GM12878 (cell line): ENCODE data around the gene PIGS. TPM values are rescaled to one million over a fixed set of nuclear protein-coding genes. Genes with fewer than 3 reads are reported as not detected.
A peak's percentile ranks its signal among the peaks of the same experiment; 100 is the strongest.

Source experiments
- ATAC-seq: fragments of 200-7000 bp; cut with Tn5 transposase; 3 replicates; pipeline ENCODE4 v1.9.1; 2020; ENCODE audit warnings: mild to moderate bottlenecking, moderate library complexity
- BruUV-seq: library from RNA; stranded (reverse); fragments of 400-500 nt; replicated peaks from 2 replicates; lab custom pipeline; 2021; lab: Mats Ljungman, UMichigan
- CTCF ChIA-PET: fragments of 300-600 bp; sonication (Branson Sonifier 250); formaldehyde crosslinking; extraction: SDS; loops from one replicate; lab custom pipeline; 2021; ENCODE audit warnings: inconsistent platforms; lab: Yijun Ruan, JAX
- POLR2A ChIA-PET: fragments of 350-600 bp; formaldehyde crosslinking; extraction: SDS; loops from one replicate; lab custom pipeline; 2021; ENCODE audit warnings: inconsistent platforms; lab: Charles Lee
- RAD21 ChIA-PET: fragments of 300-600 bp; sonication (Branson Sonifier 250); formaldehyde crosslinking; loops from one replicate; lab custom pipeline; 2023; ENCODE audit warnings: antibody characterized with exemption; ENCODE audit not compliant: unreplicated experiment; lab: Charles Lee
- SMC1A ChIA-PET: fragments of 300-600 bp; sonication (Branson Sonifier 250); formaldehyde crosslinking; loops from one replicate; lab custom pipeline; 2023; ENCODE audit not compliant: unreplicated experiment, uncharacterized antibody; lab: Charles Lee
- DNase-seq: peaks from one replicate; pipeline ENCODE4 v3.0.0-alpha.2; 2011; ENCODE audit warnings: low read depth, low spot score
- FAIRE-seq: peaks from 3 replicates; lab custom pipeline; 2011; peaks lifted over from hg19 to GRCh38; lab: Jason Lieb, UNC
- H2AFZ ChIP-seq: 2 replicates; pipeline ENCODE4 v1.6.0; 2011; ENCODE audit warnings: low read depth, low read length, control low read depth; ENCODE audit not compliant: control insufficient read depth
- H3K27ac ChIP-seq: 2 replicates; pipeline ENCODE4 v1.5.1; 2011; ENCODE audit warnings: control low read depth; ENCODE audit not compliant: control insufficient read depth, insufficient read depth
- H3K27me3 ChIP-seq, 2 experiments: replicated peaks in 1 of 2; 2 replicates each; pipeline versions ENCODE4 v1.6.0 to v1.6.1; 2011; ENCODE audit warnings: low read length in 1 of 2; ENCODE audit not compliant: control insufficient read depth in 2 of 2, insufficient read depth in 2 of 2
- H3K36me3 ChIP-seq, 2 experiments: 2 replicates each; pipeline ENCODE4 v1.5.1; 2011; ENCODE audit warnings: low read length in 1 of 2; ENCODE audit not compliant: control insufficient read depth in 2 of 2, insufficient read depth in 2 of 2
- H3K4me1 ChIP-seq: 2 replicates; pipeline ENCODE4 v1.6.1; 2011; ENCODE audit warnings: mild to moderate bottlenecking, low read length, moderate library complexity, mixed read lengths; ENCODE audit not compliant: control insufficient read depth, insufficient read depth
- H3K4me2 ChIP-seq: 2 replicates; pipeline ENCODE4 v1.6.0; 2011; ENCODE audit warnings: control low read depth; ENCODE audit not compliant: control insufficient read depth, insufficient read depth
- H3K4me3 ChIP-seq: fragments of 200-600 bp; sonication (generic); 2 replicates; pipeline ENCODE4 v1.5.1; 2016
- H3K79me2 ChIP-seq: 2 replicates; pipeline ENCODE4 v1.6.0; 2011; ENCODE audit warnings: low read length; ENCODE audit not compliant: control insufficient read depth, insufficient read depth
- H3K9ac ChIP-seq: 2 replicates; pipeline ENCODE4 v1.8.0; 2011; ENCODE audit warnings: low read length, control low read depth, mixed read lengths; ENCODE audit not compliant: control insufficient read depth, insufficient read depth
- H3K9me3 ChIP-seq: replicated peaks from 3 replicates; pipeline ENCODE4 v1.5.1; 2011; ENCODE audit warnings: mild to moderate bottlenecking, low read length; ENCODE audit not compliant: control insufficient read depth, insufficient read depth
- H4K20me1 ChIP-seq: 2 replicates; pipeline ENCODE4 v1.6.0; 2011; ENCODE audit not compliant: control insufficient read depth, insufficient read depth
- BACH1 ChIP-seq: fragments of 450-650 bp; IDR thresholded peaks from 2 replicates; pipeline ENCODE4 v1.6.1; 2017; ENCODE audit warnings: mild to moderate bottlenecking, borderline replicate concordance
- CBFB ChIP-seq: IDR thresholded peaks from 2 replicates; pipeline ENCODE4 v1.6.1; 2016; ENCODE audit warnings: antibody characterized with exemption, low read depth
- EP300 ChIP-seq, 2 experiments: fragments of 150-350 bp in 1 of 2; IDR thresholded peaks; 2 replicates each; pipeline ENCODE4 v1.6.1; 2011 to 2012; ENCODE audit warnings: low read depth in 2 of 2, low read length in 2 of 2, borderline replicate concordance in 1 of 2, improper control_type of control experiment in 1 of 2, inconsistent platforms in 1 of 2; ENCODE audit not compliant: control insufficient read depth in 1 of 2
- GABPA ChIP-seq: IDR thresholded peaks from 2 replicates; pipeline ENCODE4 v1.6.1; 2014; ENCODE audit warnings: antibody characterized with exemption, low read depth, mild to moderate bottlenecking, inconsistent platforms
- KAT2A ChIP-seq: conservative IDR thresholded peaks from 2 replicates; pipeline ENCODE4 v1.6.1; 2011; ENCODE audit warnings: low read depth, low read length; ENCODE audit not compliant: control insufficient read depth
- NR2C2 ChIP-seq: IDR thresholded peaks from 2 replicates; pipeline ENCODE4 v1.6.1; 2011; ENCODE audit warnings: borderline replicate concordance, low read depth; ENCODE audit not compliant: control insufficient read depth, insufficient read length
- RAD21 ChIP-seq: IDR thresholded peaks from 2 replicates; pipeline ENCODE4 v1.6.1; 2011; ENCODE audit warnings: mild to moderate bottlenecking, low read depth, low read length, moderate library complexity; ENCODE audit not compliant: insufficient read depth
- RBBP5 ChIP-seq: fragments of 200-600 bp; sonication (generic); conservative IDR thresholded peaks from 2 replicates; pipeline ENCODE4 v1.6.1; 2016
- WGBS: methylation state at CpG from one replicate; pipeline ENCODE4 v1.1.6; 2016; ENCODE audit warnings: low lambda C conversion rate; ENCODE audit not compliant: insufficient replicate concordance, insufficient coverage; ENCODE audit errors: missing lambda C conversion rate; 5-methylcytosine and 5-hydroxymethylcytosine counted together
- in situ Hi-C: fragments of 300-500 bp; cut with MboI; formaldehyde crosslinking; loops from 9 replicates; pipeline ENCODE4 v1.14.3; 2018; ENCODE audit warnings: mixed read lengths
- intact Hi-C: fragments of 100-400 bp; cut with micrococcal nuclease; formaldehyde crosslinking; loops from one replicate; pipeline ENCODE4 v1.14.2; 2022; ENCODE audit not compliant: unreplicated experiment
- polyA plus RNA-seq, 11 experiments: library from polyadenylated mRNA; depleted of rRNA in 4 of 11; unstranded in 6 of 11; stranded (reverse) in 5 of 11; fragments of >200 nt; fragmentation: Nextera tagmentation in 4 of 11; fragmentation: Illumina TruSeq in 1 of 11; extraction: Ambion mirVana in 4 of 11; extraction: Trizol in 1 of 11; gene quantifications; 1 replicate in 1 of 11; 2 replicates in 10 of 11; pipeline versions ENCODE4 v1.2.1 to v1.2.3, GENCODE V29; 2011 to 2016; ENCODE audit warnings: inconsistent platforms in 2 of 11, missing spikeins in 2 of 11, low read depth in 1 of 11
- total RNA-seq, 4 experiments: library from RNA; depleted of rRNA in 3 of 4; stranded (reverse); fragments of >200 nt in 3 of 4; fragmentation: Illumina TruSeq in 1 of 4; extraction: Trizol in 1 of 4; gene quantifications; 2 replicates each; pipeline versions ENCODE4 v1.2.1 to v1.2.3, GENCODE V29; 2013 to 2021
- TF ChIP-seq, protein P1 (sequence below): fragments of 450-650 bp; IDR thresholded peaks from 2 replicates; pipeline ENCODE4 v1.6.1; 2014; ENCODE audit warnings: mild to moderate bottlenecking
- TF ChIP-seq, protein P2 (sequence below): IDR thresholded peaks from 2 replicates; pipeline ENCODE4 v1.6.1; 2012; ENCODE audit warnings: low read depth, low read length, improper control_type of control experiment

Gene PIGS
- total and polyA plus RNA-seq, 10 of the 15 experiments (the other 5 are each of a cell fraction or from before 2014, with no cell fraction given): 27.5 to 73.7 (median 50.7) TPM

DNA sequence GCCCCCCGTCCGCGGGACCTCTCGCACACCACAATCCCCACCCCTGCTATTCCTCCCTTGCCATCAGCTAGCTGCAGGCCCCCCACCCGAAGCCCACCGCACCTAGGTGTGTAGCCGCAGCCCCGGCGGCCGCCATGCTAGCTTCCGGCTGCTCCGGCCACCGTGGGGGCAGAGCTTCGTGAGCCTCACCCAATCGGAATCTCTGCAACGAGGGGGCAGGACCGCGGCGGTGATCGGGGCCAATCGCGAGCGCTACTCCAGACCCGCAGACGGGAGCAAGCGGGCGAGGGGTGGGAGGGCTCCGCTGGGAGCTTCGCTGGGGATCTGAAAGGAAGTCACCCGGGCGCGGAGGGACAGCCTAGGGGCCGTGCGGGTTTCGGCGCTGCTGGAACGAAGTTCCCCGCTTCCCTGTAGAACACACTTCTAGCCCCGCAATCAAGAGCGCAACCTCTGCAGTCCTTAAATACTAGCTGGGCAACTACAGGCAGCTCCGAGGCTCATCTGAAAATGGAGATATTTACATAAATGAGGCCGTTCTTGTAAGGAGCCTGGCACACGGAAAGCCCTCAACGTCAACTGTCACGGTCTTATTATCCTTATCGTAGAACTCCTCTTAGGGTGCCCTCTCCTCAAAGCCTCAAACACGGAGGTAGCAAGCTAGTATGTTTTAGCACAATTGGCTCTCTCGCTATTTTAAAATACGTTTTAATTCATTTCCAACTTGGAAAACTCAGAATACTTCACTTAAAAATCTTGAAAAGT lies at the start of gene PIGS (continued):
- TF ChIP-seq CBFB (no peak), RBBP5 (no peak), BACH1 (no peak), NR2C2 (no peak), KAT2A (no peak), EP300 (IDR thresholded peaks at IDR 0.05; ENCODE audit: borderline replicate concordance in 1 of 2, control insufficient read depth in 1 of 2, low read depth in 2 of 2, low read length in 2 of 2) (no peak), RAD21 (no peak), GABPA (peak; percentile 80; the same call in 1 of the 2 replicates)
- TF ChIP-seq, all 136 proteins: peak for 34

DNA sequence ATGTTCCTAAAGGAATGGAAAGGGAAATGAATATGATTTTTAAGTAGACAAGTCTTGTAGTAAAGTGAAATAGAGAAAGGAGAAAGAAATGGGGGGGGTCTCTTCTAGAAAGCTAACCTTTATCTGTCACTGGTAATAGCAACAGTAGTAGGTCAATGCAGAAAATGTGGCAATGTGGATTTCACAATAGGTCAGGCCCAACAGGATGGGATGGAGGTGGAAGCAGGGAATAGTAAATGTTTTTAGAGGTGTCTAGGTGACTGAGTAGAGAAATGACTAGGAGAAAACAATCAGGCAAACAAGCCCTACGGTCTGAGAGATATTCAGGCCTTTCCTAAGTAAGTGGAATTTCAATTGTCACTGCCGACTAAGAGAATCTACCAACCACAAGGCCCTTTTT lies 48.7 kb upstream of the PIGS start:
- SMC1A ChIA-PET: interaction anchor here (0.8 to 3.5 kb wide), 4 partner anchors 8 to 221 kb away, joined by 3 to 8 read pairs (median 4); no protein-coding TSS in a partner anchor
- H4K20me1 ChIP-seq: no peaks in the 10 kb centered on the region
- H3K9me3 ChIP-seq: no peaks in the 10 kb centered on the region
- intact Hi-C loops (loop anchor here (5.0 kb wide), 1 partner anchor 48 kb away; the partner anchor contains the start of gene PIGS), in situ Hi-C loops (no loop called here)
- no peaks in the 10 kb centered on the region for H3K79me2 ChIP-seq
- WGBS: 81% methylated on average over 2 of the region's 2 CpGs
- H3K36me3 ChIP-seq: peaks cover 42 to 69% of the 10 kb centered on the region in 2 experiments
- CTCF ChIA-PET: interaction anchor here (4.8 kb wide), 1 partner anchor 8 kb away, joined by 20 read pairs; no protein-coding TSS in a partner anchor
- no peak overlapping the region for H3K27ac ChIP-seq
- H3K27me3 ChIP-seq: no peaks in the 10 kb centered on the region
- RAD21 ChIA-PET: no interaction called here
- no peak overlapping the region for H3K4me2 ChIP-seq
- BruUV-seq: no TSS peak
- DNase-seq (no peak), FAIRE-seq (no peak), ATAC-seq (no peak)
- POLR2A ChIA-PET: interaction anchor here (0.5 to 1.4 kb wide), 4 partner anchors 49 to 179 kb away, joined by 3 to 4 read pairs (median 4); no protein-coding TSS in a partner anchor
- H2AFZ ChIP-seq: no peak overlapping the region
- H3K4me1 ChIP-seq: no peaks in the 10 kb centered on the region; the same call in none of the 2 replicates
- no peak overlapping the region for H3K4me3 ChIP-seq
- H3K9ac ChIP-seq: no peak overlapping the region
- TF ChIP-seq, protein P1, sequence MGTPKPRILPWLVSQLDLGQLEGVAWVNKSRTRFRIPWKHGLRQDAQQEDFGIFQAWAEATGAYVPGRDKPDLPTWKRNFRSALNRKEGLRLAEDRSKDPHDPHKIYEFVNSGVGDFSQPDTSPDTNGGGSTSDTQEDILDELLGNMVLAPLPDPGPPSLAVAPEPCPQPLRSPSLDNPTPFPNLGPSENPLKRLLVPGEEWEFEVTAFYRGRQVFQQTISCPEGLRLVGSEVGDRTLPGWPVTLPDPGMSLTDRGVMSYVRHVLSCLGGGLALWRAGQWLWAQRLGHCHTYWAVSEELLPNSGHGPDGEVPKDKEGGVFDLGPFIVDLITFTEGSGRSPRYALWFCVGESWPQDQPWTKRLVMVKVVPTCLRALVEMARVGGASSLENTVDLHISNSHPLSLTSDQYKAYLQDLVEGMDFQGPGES: no peak
- TF ChIP-seq, protein P2, sequence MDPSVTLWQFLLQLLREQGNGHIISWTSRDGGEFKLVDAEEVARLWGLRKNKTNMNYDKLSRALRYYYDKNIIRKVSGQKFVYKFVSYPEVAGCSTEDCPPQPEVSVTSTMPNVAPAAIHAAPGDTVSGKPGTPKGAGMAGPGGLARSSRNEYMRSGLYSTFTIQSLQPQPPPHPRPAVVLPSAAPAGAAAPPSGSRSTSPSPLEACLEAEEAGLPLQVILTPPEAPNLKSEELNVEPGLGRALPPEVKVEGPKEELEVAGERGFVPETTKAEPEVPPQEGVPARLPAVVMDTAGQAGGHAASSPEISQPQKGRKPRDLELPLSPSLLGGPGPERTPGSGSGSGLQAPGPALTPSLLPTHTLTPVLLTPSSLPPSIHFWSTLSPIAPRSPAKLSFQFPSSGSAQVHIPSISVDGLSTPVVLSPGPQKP: no peak
- TF ChIP-seq, all 136 proteins: peak for 0
